Renal cortex interstitium (tissue), 11 donors: ENCODE results near the gene RPLP2. TPM values are rescaled to one million over a fixed set of nuclear protein-coding genes. Genes with fewer than 3 reads are reported as not detected.

ENCODE experiments used
- DNase-seq, 11 donors: peaks; one replicate each; pipeline ENCODE4 v3.0.0-alpha.2; 2013; ENCODE audit warnings: low read depth in 9 of 11, low spot score in 4 of 11; ENCODE audit errors: extremely low read depth in 1 of 11
- polyA plus RNA-seq, 3 donors: library from polyadenylated mRNA; unstranded; fragments of 120-200 nt; gene quantifications; one replicate each; pipeline ENCODE4 v1.2.1, GENCODE V29; 2013; ENCODE audit not compliant: insufficient read length in 3 of 3

Gene RPLP2
- polyA plus RNA-seq, 3 donors = 848 to 1,190 (median 1,139) TPM

- DNase-seq = no peak
Measured at GRCh38 chr11:810040-810567, 337 bp downstream of the RPLP2 start.

DNA sequence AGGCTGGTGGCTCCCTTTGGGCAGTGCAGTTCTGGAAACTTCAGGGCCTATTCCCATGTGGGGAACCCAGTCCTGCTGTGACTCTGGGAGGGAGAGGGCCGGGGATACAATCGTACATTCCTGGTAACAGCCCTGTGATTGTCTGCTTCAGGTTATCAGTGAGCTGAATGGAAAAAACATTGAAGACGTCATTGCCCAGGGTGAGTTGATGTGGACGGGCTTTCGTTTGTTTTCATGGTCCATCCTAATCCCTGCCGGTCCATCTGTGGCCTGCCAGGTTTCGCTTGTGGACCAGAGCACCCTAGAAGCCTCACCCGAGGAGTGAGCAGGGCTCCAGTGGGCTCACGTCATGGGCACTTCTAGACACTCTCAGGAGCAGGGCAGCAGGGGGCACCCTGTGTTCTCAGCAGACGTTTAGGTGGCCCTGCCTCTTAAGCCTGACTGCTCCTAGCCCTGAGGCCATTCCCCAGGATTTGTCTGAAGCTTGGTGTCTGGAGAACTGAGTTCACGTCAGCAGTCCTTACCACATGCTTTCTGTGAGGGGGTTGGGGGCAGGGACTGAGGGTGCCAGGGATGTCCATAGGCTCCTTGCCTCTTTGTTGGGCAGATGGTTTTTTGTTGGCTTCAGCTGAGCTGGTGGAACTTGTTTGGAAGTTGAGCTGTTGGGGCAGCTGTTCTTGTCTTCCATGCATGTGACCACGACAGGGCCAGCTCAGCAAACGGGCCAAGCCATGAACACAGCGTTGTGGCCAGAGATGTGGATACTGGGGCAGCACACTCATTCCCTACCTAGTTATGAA, 1.9 kb downstream of the RPLP2 start:
- DNase-seq = no peak

DNA sequence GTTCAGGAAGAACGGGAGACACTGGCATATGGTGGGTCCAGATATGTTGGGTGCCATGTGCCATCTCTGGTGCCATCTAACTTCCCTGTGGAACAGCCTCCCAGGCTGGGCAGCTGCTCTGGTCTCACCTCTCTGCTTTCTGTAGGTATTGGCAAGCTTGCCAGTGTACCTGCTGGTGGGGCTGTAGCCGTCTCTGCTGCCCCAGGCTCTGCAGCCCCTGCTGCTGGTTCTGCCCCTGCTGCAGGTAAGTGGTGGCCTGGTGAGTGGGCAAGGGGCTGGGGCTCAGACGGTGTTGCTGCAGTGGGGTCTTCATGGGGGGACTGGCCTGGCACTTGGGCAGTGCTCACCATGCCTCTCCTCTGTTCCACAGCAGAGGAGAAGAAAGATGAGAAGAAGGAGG, 2.6 kb downstream of the RPLP2 start:
- no peak for DNase-seq

DNA sequence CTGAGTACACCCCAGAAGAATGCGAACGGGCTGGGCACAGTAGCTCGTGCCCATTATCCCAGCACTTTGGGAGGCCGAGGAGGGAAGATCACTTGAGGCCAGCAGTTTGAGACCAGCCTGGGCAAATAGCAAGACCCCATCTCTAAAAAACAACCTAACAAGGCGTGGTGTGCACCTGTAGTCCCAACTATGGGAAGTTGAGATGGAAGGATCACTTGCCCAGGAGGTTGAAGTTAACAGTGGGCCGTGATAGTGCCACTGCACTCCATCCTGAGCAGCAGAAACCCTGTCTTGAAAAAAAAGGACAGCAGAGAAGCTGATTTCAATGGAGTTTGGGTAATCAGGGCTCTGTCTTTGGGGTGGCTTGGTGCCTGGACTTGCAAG, 3.3 kb downstream of the RPLP2 start:
- DNase-seq = no peak

DNA sequence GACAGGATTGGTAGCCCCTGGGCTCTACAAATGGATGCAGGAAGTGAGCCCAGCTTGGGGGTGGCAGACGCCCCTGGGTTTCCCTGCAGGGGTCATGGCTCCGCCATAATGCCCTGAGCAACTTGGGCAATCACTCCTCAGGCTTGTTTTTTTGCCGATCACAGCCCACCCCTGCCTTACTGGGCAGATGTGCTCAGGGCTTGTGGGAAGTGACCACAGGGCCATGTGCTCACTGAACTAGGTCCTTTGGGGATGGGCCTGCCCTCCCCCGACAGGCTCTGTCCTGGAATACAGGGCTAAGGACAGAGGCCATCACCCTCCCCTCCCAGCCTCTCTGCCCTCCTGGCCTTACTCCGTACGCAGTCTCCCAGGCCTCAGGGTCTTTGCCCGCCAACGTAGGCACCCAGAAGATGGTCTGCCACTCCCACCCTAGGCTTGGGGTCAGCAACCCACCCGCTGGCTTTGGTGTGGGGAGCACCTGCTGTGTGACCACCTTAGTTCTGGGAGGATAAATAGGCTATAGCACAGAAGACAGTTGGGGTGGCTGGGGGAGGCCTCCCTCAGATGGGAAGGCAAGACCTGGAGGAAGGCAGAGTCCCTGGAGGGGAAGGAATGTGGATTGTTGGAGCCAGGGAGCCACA, 3.8 kb downstream of the RPLP2 start:
- no peak for DNase-seq

- no peak for DNase-seq
Measured at GRCh38 chr11:815675-816432, 6.1 kb downstream of the RPLP2 start.

DNA sequence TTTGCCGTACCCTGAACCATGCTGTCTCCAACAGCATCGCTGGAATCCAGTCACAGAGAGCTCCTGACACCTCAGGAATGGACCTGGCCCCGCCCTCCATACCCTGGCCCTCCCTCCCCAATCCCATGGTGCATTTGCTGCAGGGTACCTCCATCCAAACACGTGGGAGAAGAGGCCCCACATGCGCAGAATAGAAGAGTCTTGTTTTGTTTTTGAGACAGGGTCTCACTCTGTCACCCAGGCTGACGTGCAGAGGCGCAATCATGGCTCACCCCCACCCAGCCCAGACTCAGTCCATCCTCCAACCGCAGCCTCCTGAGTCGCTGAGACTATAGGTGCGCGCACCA, 6.6 kb downstream of the RPLP2 start:
- no peak for DNase-seq

DNA sequence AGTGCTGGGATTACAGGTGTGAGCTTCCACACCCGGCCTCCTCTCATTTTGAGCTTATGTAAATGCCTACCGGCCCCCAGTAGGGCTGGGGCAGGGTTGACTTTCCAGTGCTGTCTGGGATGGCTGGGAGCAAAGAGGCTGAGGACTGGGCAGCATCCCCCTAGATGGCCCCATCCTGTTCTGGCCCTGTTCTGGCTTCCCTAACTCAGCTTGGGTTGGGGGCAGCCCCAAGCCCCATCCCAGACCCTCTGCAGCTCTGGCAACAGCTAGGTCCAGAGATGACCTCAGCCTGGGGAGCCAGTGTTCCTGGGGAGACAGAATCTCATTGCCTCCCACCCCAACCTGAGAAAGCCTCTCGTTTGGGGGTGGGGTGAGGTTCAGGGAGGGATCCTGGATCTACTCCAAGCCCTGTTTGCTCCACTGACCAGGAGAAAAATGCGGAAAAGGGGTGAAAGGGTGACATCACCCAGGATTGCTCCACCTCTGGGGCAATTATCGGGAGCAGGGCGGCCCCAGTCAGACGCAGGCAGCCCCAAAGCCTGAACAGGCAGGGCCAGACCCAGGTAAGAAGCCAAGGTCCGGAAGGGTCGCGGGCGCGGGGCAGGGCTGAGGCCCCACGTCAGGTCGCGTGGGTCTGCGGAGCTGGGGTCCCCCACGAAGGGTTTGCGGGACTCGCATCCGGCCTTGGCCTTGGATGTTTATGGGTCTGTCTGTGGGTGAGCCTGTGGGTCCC, 8.8 kb downstream of the RPLP2 start, which contains the start of gene PNPLA2:
Gene PNPLA2 (plus strand): TSS at position 519 of the 733 bp plus-strand sequence. CDS start 805 bp downstream, outside the sequence.
- no peak for DNase-seq

- DNase-seq = peak in 6 of 11 donors; percentile 74 to 86 (median 84)
Measured at GRCh38 chr11:819129-819931, 9.6 kb downstream of the RPLP2 start.

GRCh38 chr11:819943-820649, 10.3 kb downstream of the RPLP2 start:
- DNase-seq = peak in 1 of 11 donors; percentile 72

DNA sequence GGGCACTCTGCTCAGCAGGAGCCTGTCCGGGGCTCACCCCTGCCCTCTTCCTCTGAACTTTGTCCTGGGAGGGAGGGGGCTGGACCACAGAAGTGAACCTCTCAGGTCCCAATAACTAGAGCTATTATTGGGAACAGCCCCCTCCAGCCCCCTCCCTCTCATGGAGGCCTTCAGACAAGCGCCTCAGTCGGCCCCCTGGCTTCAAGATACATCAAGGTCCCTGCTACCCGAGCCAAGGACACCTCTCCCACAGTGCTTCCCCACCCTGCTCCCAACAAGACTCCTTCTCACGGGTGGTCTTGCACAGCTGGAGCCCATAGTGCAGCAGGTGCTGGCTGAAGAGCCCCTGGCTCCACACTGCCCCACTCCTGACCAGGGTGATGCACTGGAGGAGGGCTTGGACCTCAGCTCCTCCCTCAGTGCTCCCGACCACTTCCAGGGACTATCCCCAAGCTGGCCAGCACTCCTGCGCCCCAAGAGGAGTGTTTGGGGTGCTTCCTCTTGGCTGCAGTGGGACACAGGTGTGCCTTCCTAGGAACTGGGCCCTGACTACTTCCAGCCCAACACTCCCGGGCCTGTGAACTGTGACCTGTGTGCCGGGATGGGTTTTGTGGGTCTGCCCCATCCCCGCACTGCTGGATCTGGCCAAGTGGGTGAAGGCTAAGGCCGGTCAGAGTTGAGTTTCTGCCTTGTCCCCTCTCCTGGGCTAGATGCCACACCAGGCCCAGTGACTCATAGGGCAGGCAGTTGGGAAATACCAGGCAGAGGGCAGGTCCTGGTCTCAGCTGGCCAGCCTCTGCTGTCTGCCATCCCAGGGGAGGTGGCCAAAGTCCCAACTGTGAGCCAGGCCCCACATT, 11.1 kb downstream of the RPLP2 start:
- DNase-seq = no peak

DNA sequence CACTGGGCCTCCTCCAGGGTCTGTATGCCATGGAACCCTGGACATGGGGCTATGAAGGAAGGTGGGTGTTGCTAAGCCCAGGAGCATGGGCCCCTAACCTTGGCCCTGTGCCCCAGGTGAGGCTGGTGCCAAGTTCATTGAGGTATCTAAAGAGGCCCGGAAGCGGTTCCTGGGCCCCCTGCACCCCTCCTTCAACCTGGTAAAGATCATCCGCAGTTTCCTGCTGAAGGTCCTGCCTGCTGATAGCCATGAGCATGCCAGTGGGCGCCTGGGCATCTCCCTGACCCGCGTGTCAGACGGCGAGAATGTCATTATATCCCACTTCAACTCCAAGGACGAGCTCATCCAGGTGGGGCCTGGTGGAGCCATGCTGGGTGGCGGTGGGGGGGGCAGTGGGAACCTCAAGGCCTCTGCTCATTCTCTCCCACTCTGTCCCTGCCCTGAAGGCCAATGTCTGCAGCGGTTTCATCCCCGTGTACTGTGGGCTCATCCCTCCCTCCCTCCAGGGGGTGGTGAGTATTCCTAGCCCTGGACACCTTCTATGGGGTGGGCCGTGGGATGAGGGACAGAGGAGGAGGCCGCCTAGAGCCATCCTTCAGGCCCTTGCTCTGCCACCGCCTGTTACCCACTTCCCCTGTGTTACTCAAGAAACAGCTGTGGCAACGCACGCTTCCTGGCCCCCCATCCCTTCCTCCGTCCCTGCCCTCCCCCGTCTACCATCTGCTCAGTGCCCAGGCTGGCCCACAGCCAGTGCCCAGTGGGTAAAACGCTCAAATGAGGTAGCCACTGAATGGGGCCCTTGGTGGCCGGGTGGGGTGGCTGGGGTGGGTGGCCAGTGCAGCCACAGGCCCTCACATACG, 12.0 kb downstream of the RPLP2 start:
- no peak for DNase-seq

DNA sequence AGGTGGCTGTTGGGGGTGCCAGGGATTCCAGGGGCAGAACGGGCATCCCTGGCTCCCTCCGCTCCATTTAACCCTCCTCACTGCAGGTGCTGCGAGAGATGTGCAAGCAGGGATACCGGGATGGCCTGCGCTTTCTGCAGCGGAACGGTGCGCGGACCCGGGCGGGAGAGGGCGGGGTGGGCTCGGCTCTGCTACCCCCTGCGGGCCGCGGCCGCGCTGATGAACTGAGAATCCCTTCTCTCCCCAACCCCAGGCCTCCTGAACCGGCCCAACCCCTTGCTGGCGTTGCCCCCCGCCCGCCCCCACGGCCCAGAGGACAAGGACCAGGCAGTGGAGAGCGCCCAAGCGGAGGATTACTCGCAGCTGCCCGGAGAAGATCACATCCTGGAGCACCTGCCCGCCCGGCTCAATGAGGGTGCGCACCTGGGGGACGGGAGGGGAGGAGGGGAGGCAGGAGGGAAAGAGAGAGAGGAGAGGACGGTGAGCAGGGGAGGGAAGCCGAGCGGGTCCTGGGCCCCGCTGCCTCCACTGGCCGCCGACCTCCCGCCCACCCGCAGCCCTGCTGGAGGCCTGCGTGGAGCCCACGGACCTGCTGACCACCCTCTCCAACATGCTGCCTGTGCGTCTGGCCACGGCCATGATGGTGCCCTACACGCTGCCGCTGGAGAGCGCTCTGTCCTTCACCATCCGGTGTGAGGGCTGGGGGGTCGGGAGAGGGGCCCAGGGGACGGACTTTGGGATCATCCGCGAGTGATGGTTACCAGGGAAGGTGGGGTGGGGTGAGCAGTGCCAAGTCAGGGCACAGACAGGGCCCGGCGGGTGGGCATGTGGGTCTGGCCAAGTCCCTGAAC, 13.9 kb downstream of the RPLP2 start:
- DNase-seq = no peak

DNA sequence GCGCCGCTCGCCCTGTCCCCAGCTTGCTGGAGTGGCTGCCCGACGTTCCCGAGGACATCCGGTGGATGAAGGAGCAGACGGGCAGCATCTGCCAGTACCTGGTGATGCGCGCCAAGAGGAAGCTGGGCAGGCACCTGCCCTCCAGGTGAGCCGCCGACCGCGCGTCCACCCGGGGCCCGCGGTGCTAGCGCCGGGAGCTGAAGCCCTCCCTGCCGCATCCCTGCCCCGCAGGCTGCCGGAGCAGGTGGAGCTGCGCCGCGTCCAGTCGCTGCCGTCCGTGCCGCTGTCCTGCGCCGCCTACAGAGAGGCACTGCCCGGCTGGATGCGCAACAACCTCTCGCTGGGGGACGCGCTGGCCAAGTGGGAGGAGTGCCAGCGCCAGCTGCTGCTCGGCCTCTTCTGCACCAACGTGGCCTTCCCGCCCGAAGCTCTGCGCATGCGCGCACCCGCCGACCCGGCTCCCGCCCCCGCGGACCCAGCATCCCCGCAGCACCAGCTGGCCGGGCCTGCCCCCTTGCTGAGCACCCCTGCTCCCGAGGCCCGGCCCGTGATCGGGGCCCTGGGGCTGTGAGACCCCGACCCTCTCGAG, 14.6 kb downstream of the RPLP2 start:
- DNase-seq = no peak

GRCh38 chr11:824942-825341, 15.2 kb downstream of the RPLP2 start:
- no peak for DNase-seq
